Upper lobe of left lung (tissue), 4 donors: ENCODE measurements around the gene MYH9.

Experiments
- EP300 ChIP-seq, 4 donors: sonication (generic); formaldehyde crosslinking; IDR thresholded peaks; one replicate each; pipeline ENCODE4 v1.5.1; 2017; ENCODE audit warnings: antibody characterized with exemption in 4 of 4, control low read depth in 2 of 4
- POLR2AphosphoS5 ChIP-seq, 2 donors: sonication (generic); formaldehyde crosslinking; IDR thresholded peaks; one replicate each; pipeline ENCODE4 v1.5.1; 2017; ENCODE audit warnings: antibody characterized with exemption in 2 of 2
- TF ChIP-seq, protein P1 (sequence below), 6 experiments: fragments of 450-650 bp in 4 of 6; fragments of 200-600 bp in 2 of 6; sonication (generic) in 2 of 6; IDR thresholded peaks; one replicate each; pipeline ENCODE4 v1.5.1; 2016 to 2019; ENCODE audit warnings: antibody characterized with exemption in 6 of 6

GRCh38 chr22:36397131-36398093 lies 9.6 kb upstream of the MYH9 start:
- TF ChIP-seq, protein P1, sequence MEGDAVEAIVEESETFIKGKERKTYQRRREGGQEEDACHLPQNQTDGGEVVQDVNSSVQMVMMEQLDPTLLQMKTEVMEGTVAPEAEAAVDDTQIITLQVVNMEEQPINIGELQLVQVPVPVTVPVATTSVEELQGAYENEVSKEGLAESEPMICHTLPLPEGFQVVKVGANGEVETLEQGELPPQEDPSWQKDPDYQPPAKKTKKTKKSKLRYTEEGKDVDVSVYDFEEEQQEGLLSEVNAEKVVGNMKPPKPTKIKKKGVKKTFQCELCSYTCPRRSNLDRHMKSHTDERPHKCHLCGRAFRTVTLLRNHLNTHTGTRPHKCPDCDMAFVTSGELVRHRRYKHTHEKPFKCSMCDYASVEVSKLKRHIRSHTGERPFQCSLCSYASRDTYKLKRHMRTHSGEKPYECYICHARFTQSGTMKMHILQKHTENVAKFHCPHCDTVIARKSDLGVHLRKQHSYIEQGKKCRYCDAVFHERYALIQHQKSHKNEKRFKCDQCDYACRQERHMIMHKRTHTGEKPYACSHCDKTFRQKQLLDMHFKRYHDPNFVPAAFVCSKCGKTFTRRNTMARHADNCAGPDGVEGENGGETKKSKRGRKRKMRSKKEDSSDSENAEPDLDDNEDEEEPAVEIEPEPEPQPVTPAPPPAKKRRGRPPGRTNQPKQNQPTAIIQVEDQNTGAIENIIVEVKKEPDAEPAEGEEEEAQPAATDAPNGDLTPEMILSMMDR (IDR thresholded peaks at IDR 0.05): no peak
- peak in 1 of 4 donors; percentile 56 for TF ChIP-seq EP300 (IDR thresholded peaks at IDR 0.05)
- peak; percentile 35 to 59 for TF ChIP-seq POLR2AphosphoS5 (IDR thresholded peaks at IDR 0.05)
